AG09309 (cell line): ENCODE measurements around the gene DNAH11.

Experiments used
- DNase-seq: peaks from one replicate; pipeline ENCODE4 v3.0.0-alpha.2; 2010; ENCODE audit warnings: low read depth
- H3K4me3 ChIP-seq: 2 replicates; pipeline ENCODE4 v1.5.1; 2011; ENCODE audit warnings: mild to moderate bottlenecking, low read depth, low read length, moderate library complexity; ENCODE audit not compliant: control insufficient read depth
- CTCF ChIP-seq: IDR thresholded peaks from 2 replicates; pipeline ENCODE4 v1.5.1; 2011; ENCODE audit warnings: mild to moderate bottlenecking, low read depth, low read length, inconsistent platforms; ENCODE audit not compliant: insufficient read depth, control insufficient read depth; ENCODE audit errors: missing control alignments

DNAH11 gene

GRCh38 chr7:21771266-21771665 lies 228.4 kb downstream of the DNAH11 start:
- no peak for TF ChIP-seq CTCF
- no peak overlapping the region for H3K4me3 ChIP-seq
- no peak for DNase-seq

GRCh38 chr7:21771906-21772610 lies 229.2 kb downstream of the DNAH11 start:
- TF ChIP-seq CTCF = no peak
- H3K4me3 ChIP-seq = no peak overlapping the region
- no peak for DNase-seq

GRCh38 chr7:21773326-21773725 lies 230.5 kb downstream of the DNAH11 start:
- no peak for DNase-seq
- H3K4me3 ChIP-seq = no peak overlapping the region
- no peak for TF ChIP-seq CTCF

GRCh38 chr7:21777921-21778320 lies 235.1 kb downstream of the DNAH11 start:
- TF ChIP-seq CTCF = no peak
- no peak for DNase-seq
- H3K4me3 ChIP-seq = no peak overlapping the region

GRCh38 chr7:21778953-21779352 lies 236.1 kb downstream of the DNAH11 start:
- no peak overlapping the region for H3K4me3 ChIP-seq
- no peak for DNase-seq
- no peak for TF ChIP-seq CTCF

GRCh38 chr7:21782996-21783395 lies 240.2 kb downstream of the DNAH11 start:
- no peak for TF ChIP-seq CTCF

More at GRCh38 chr7:21782996-21783395, 240.2 kb downstream of the DNAH11 start:
- DNase-seq = no peak
- H3K4me3 ChIP-seq = no peak overlapping the region
